Mesodermal cell (in vitro differentiated cells): Measurements from ENCODE around the gene CYFIP2.

Experiments used
- H3K27ac ChIP-seq: 2 replicates; pipeline ENCODE4 v1.7.0; 2013; ENCODE audit warnings: mild to moderate bottlenecking, low read depth, low read length, moderate library complexity; ENCODE audit not compliant: severe bottlenecking
- H3K36me3 ChIP-seq: 2 replicates; pipeline ENCODE4 v1.7.1; 2013; ENCODE audit warnings: mild to moderate bottlenecking, low read length, moderate library complexity; ENCODE audit not compliant: control insufficient read depth, insufficient read depth
- H3K4me1 ChIP-seq: one replicate; pipeline ENCODE4 v1.7.1; 2013; ENCODE audit warnings: mild to moderate bottlenecking, low read length; ENCODE audit not compliant: insufficient read depth, control insufficient read depth, poor library complexity, severe bottlenecking
- H3K4me3 ChIP-seq: 2 replicates; pipeline ENCODE4 v1.7.0; 2013; ENCODE audit warnings: low read length, control low read depth, mild to moderate bottlenecking; ENCODE audit not compliant: insufficient read depth, poor library complexity, severe bottlenecking; ENCODE audit errors: extremely low read depth
- H3K9me3 ChIP-seq: 2 replicates; pipeline ENCODE4 v1.7.1; 2013; ENCODE audit warnings: mild to moderate bottlenecking, low read length, moderate library complexity; ENCODE audit not compliant: control insufficient read depth
- WGBS, 2 experiments: methylation state at CpG; one replicate each; pipeline ENCODE4 v1.1.5; 2013; ENCODE audit warnings: missing lambda C conversion rate in 2 of 2; ENCODE audit not compliant: insufficient coverage in 2 of 2; 5-methylcytosine and 5-hydroxymethylcytosine counted together

Gene CYFIP2

GRCh38 chr5:157289164-157289819 is 23.4 kb downstream of the CYFIP2 start:
- Histone ChIP-seq H3K36me3 (peaks cover 33% of the 10 kb centered on the region), H3K9me3 (no peaks in the 10 kb centered on the region), H3K4me3 (no peak overlapping the region), H3K4me1 (peaks cover 17% of the 10 kb centered on the region), H3K27ac (no peak overlapping the region)
- WGBS, 2 experiments: 96 to 98% methylated on average over 5 to 7 of the region's 9 CpGs

- peak overlapping the region; percentile 77 for H3K27ac ChIP-seq
- WGBS, 2 experiments: 68 to 76% methylated on average over 4 of the region's 6 CpGs
- H3K4me3 ChIP-seq: no peak overlapping the region
- H3K9me3 ChIP-seq: no peaks in the 10 kb centered on the region
- H3K36me3 ChIP-seq: peaks cover 35% of the 10 kb centered on the region
- H3K4me1 ChIP-seq: peaks cover 17% of the 10 kb centered on the region
These were observed 24.4 kb downstream of the CYFIP2 start for GRCh38 chr5:157290156-157290980.

- H3K27ac ChIP-seq: peak overlapping the region; percentile 77
- H3K9me3 ChIP-seq: no peaks in the 10 kb centered on the region
- 93% methylated on average over 10 of the region's 10 CpGs for WGBS, 2 experiments
These were observed 25.2 kb downstream of the CYFIP2 start for GRCh38 chr5:157290981-157291711.

GRCh38 chr5:157292599-157292998 is 26.7 kb downstream of the CYFIP2 start:
- Histone ChIP-seq H3K4me3 (no peak overlapping the region), H3K9me3 (no peaks in the 10 kb centered on the region), H3K4me1 (peaks cover 17% of the 10 kb centered on the region), H3K27ac (no peak overlapping the region), H3K36me3 (peaks cover 25% of the 10 kb centered on the region)
- no CpG with 5 or more reads among the region's 3 CpGs for WGBS, 2 experiments

More at GRCh38 chr5:157290981-157291711, 25.2 kb downstream of the CYFIP2 start:
- peaks cover 33% of the 10 kb centered on the region for H3K36me3 ChIP-seq
- H3K4me3 ChIP-seq: no peak overlapping the region
- H3K4me1 ChIP-seq: peaks cover 17% of the 10 kb centered on the region

- Histone ChIP-seq H3K9me3 (no peaks in the 10 kb centered on the region), H3K4me3 (no peak overlapping the region), H3K36me3 (peaks cover 8% of the 10 kb centered on the region), H3K27ac (no peak overlapping the region), H3K4me1 (peaks cover 14% of the 10 kb centered on the region)
- WGBS, 2 experiments: 86 to 90% methylated on average over 3 to 4 of the region's 7 CpGs
These were observed 28.6 kb downstream of the CYFIP2 start for GRCh38 chr5:157294407-157295091.

GRCh38 chr5:157295247-157295646 is 29.3 kb downstream of the CYFIP2 start:
- peaks cover 8% of the 10 kb centered on the region for H3K36me3 ChIP-seq
- WGBS, 2 experiments: 80 to 90% methylated on average over 1 of the region's 1 CpG

GRCh38 chr5:157300564-157300963 is 34.6 kb downstream of the CYFIP2 start:
- peaks cover 27% of the 10 kb centered on the region for H3K36me3 ChIP-seq

More at GRCh38 chr5:157295247-157295646, 29.3 kb downstream of the CYFIP2 start:
- H3K9me3 ChIP-seq: no peaks in the 10 kb centered on the region
- no peak overlapping the region for H3K27ac ChIP-seq
- H3K4me1 ChIP-seq: peaks cover 7% of the 10 kb centered on the region
- H3K4me3 ChIP-seq: no peak overlapping the region

GRCh38 chr5:157301066-157301465 is 35.1 kb downstream of the CYFIP2 start:
- H3K36me3 ChIP-seq: peaks cover 27% of the 10 kb centered on the region
- H3K27ac ChIP-seq: no peak overlapping the region
- no peak overlapping the region for H3K4me3 ChIP-seq
- H3K9me3 ChIP-seq: no peaks in the 10 kb centered on the region
- no peaks in the 10 kb centered on the region for H3K4me1 ChIP-seq

More at GRCh38 chr5:157300564-157300963, 34.6 kb downstream of the CYFIP2 start:
- WGBS, 2 experiments: 93 to 97% methylated on average over 8 to 9 of the region's 10 CpGs
- no peaks in the 10 kb centered on the region for H3K9me3 ChIP-seq
- no peaks in the 10 kb centered on the region for H3K4me1 ChIP-seq
- no peak overlapping the region for H3K27ac ChIP-seq
- H3K4me3 ChIP-seq: no peak overlapping the region

GRCh38 chr5:157303023-157303422 is 37.1 kb downstream of the CYFIP2 start:
- Histone ChIP-seq H3K27ac (no peak overlapping the region), H3K36me3 (peaks cover 27% of the 10 kb centered on the region), H3K4me1 (no peaks in the 10 kb centered on the region), H3K4me3 (no peak overlapping the region), H3K9me3 (no peaks in the 10 kb centered on the region)
- 100% methylated on average over 2 to 4 of the region's 5 CpGs for WGBS, 2 experiments

GRCh38 chr5:157303667-157304327 is 37.9 kb downstream of the CYFIP2 start:
- H3K4me3 ChIP-seq: no peak overlapping the region
- no peak overlapping the region for H3K27ac ChIP-seq
- peaks cover 27% of the 10 kb centered on the region for H3K36me3 ChIP-seq
- WGBS, 2 experiments: 71 to 93% methylated on average over 6 of the region's 8 CpGs
- H3K4me1 ChIP-seq: no peaks in the 10 kb centered on the region
- H3K9me3 ChIP-seq: no peaks in the 10 kb centered on the region
